DOHH2 (cell line): ENCODE measurements around the gene CASP12.

Experiments
- CTCF ChIP-seq: fragments of 200-600 bp; sonication (generic); IDR thresholded peaks from one replicate; pipeline ENCODE4 v1.5.1; 2014; ENCODE audit warnings: antibody characterized with exemption, mild to moderate bottlenecking, low read depth, low read length; ENCODE audit not compliant: poor library complexity, severe bottlenecking
- EZH2phosphoT487 ChIP-seq: fragments of 200-600 bp; sonication (generic); IDR thresholded peaks from 2 replicates; pipeline ENCODE4 v1.6.1; 2017; ENCODE audit warnings: borderline replicate concordance, mild to moderate bottlenecking, antibody characterized with exemption, low read length, moderate library complexity, mixed read lengths

- TF ChIP-seq CTCF (peak; percentile 49), EZH2phosphoT487 (no peak)
Observed at GRCh38 chr11:104873252-104873651, 25.0 kb downstream of the CASP12 start.
